Right atrium auricular region (tissue), 2 donors: ENCODE measurements around the gene SIT1. TPM values are rescaled to one million over a fixed set of nuclear protein-coding genes. Genes with fewer than 3 reads are reported as not detected.
"Not testable (repeated sequence)": the region's sequence is repeated elsewhere in the genome, so short reads cannot be mapped to it uniquely, and the experiment has no call there.

ENCODE experiments used
- DNase-seq: peaks from one replicate; pipeline ENCODE4 v3.0.0-alpha.2; 2019; ENCODE audit warnings: low spot score
- H3K27ac ChIP-seq, 2 donors: fragments of 200-600 bp; sonication (generic); 1 replicate in 1 of 2; 2 replicates in 1 of 2; pipeline ENCODE4 v1.5.1; 2016 to 2019
- H3K27me3 ChIP-seq, 2 donors: fragments of 200-600 bp; sonication (generic); one replicate each; pipeline versions ENCODE4 v1.5.1 to v1.6.0; 2017 to 2019
- H3K36me3 ChIP-seq: fragments of 200-600 bp; sonication (generic); one replicate; pipeline ENCODE4 v1.5.1; 2016
- H3K4me1 ChIP-seq, 2 donors: fragments of 200-600 bp; sonication (generic); one replicate each; pipeline versions ENCODE4 v1.5.1 to v1.6.0; 2017 to 2019
- H3K4me3 ChIP-seq, 2 donors: fragments of 200-600 bp; sonication (generic); 1 replicate in 1 of 2; 2 replicates in 1 of 2; pipeline ENCODE4 v1.5.1; 2017 to 2019; ENCODE audit warnings: mild to moderate bottlenecking in 1 of 2, moderate library complexity in 1 of 2
- H3K9me3 ChIP-seq, 2 donors: fragments of 200-600 bp; sonication (generic); one replicate each; pipeline ENCODE4 v1.5.1; 2019
- CTCF ChIP-seq, 2 donors: fragments of 200-600 bp; sonication (generic); IDR thresholded peaks; one replicate each; pipeline ENCODE4 v1.5.1; 2019; ENCODE audit warnings: antibody characterized with exemption in 2 of 2
- total RNA-seq, 2 donors: library from RNA; depleted of rRNA; stranded (reverse); fragments of >200 nt; gene quantifications; one replicate each; pipeline ENCODE4 v1.1.0, GENCODE V29; 2016

SIT1 gene
- total RNA-seq, 2 donors from 2014 or later = 0.55 TPM; not detected in 1

GRCh38 chr9:35612843-35613242, 37.9 kb downstream of the SIT1 start:
- TF ChIP-seq CTCF (IDR thresholded peaks at IDR 0.05) = no peak
- no peak overlapping the region for H3K4me3 ChIP-seq
- DNase-seq = no peak
- H3K4me1 ChIP-seq = peaks cover 0 to 13% of the 10 kb centered on the region in 2 donors
- no peak overlapping the region for H3K27ac ChIP-seq
- no peaks in the 10 kb centered on the region for H3K27me3 ChIP-seq
- peaks cover 21% of the 10 kb centered on the region for H3K36me3 ChIP-seq
- no peaks in the 10 kb centered on the region for H3K9me3 ChIP-seq

- not testable (repeated sequence) for H3K4me3 ChIP-seq, DNase-seq
These were observed 38.7 kb downstream of the SIT1 start for GRCh38 chr9:35612066-35612465.

GRCh38 chr9:35611230-35611797, 39.4 kb downstream of the SIT1 start:
- H3K27ac ChIP-seq = no peak overlapping the region
- no peak for DNase-seq
- H3K27me3 ChIP-seq = no peaks in the 10 kb centered on the region
- H3K36me3 ChIP-seq = peaks cover 27% of the 10 kb centered on the region
- peaks cover 0 to 9% of the 10 kb centered on the region in 2 donors for H3K4me1 ChIP-seq
- no peaks in the 10 kb centered on the region for H3K9me3 ChIP-seq
- peak; percentile 44 to 62 for TF ChIP-seq CTCF (IDR thresholded peaks at IDR 0.05)
- H3K4me3 ChIP-seq = no peak overlapping the region

More at GRCh38 chr9:35612066-35612465, 38.7 kb downstream of the SIT1 start:
- not testable (repeated sequence) for H3K9me3 ChIP-seq, H3K27ac ChIP-seq, H3K27me3 ChIP-seq, H3K4me1 ChIP-seq
- H3K36me3 ChIP-seq = peaks cover 27% of the 10 kb centered on the region

GRCh38 chr9:35609820-35610163, 40.9 kb downstream of the SIT1 start:
- no peak for DNase-seq
- H3K9me3 ChIP-seq = no peaks in the 10 kb centered on the region
- H3K36me3 ChIP-seq = peaks cover 27% of the 10 kb centered on the region
- H3K4me3 ChIP-seq = no peak overlapping the region
- no peak for TF ChIP-seq CTCF (IDR thresholded peaks at IDR 0.05)
- peaks cover 0 to 16% of the 10 kb centered on the region in 2 donors for H3K4me1 ChIP-seq
- no peak overlapping the region for H3K27ac ChIP-seq
- no peaks in the 10 kb centered on the region for H3K27me3 ChIP-seq

GRCh38 chr9:35609001-35609819, 41.5 kb downstream of the SIT1 start:
- peaks cover 0 to 16% of the 10 kb centered on the region in 2 donors for H3K4me1 ChIP-seq
- DNase-seq = no peak
- no peak for TF ChIP-seq CTCF (IDR thresholded peaks at IDR 0.05)
- no peaks in the 10 kb centered on the region for H3K27me3 ChIP-seq
- H3K36me3 ChIP-seq = peaks cover 27% of the 10 kb centered on the region
- H3K9me3 ChIP-seq = no peaks in the 10 kb centered on the region
- no peak overlapping the region for H3K27ac ChIP-seq
- no peak overlapping the region for H3K4me3 ChIP-seq

GRCh38 chr9:35608221-35608620, 42.5 kb downstream of the SIT1 start:
- no peaks in the 10 kb centered on the region for H3K9me3 ChIP-seq
- DNase-seq = no peak
- no peak overlapping the region for H3K27ac ChIP-seq
- H3K4me1 ChIP-seq = peaks cover 0 to 21% of the 10 kb centered on the region in 2 donors
- H3K36me3 ChIP-seq = peaks cover 27% of the 10 kb centered on the region
- H3K27me3 ChIP-seq = no peaks in the 10 kb centered on the region
- H3K4me3 ChIP-seq = no peak overlapping the region
- no peak for TF ChIP-seq CTCF (IDR thresholded peaks at IDR 0.05)
